CD4-positive, alpha-beta T cell treated with Interferon gamma for 1 hour (primary cell): ENCODE data around the gene CACNA1B.

ENCODE experiments used
- DNase-seq: peaks from one replicate; pipeline ENCODE4 v3.0.0-alpha.2; 2020

Gene CACNA1B

GRCh38 chr9:138061631-138062030 lies 184.0 kb downstream of the CACNA1B start:
- DNase-seq = no peak

- DNase-seq = no peak
These were observed 184.6 kb downstream of the CACNA1B start for GRCh38 chr9:138062196-138062595.

GRCh38 chr9:138063033-138063432 lies 185.5 kb downstream of the CACNA1B start:
- no peak for DNase-seq

DNA sequence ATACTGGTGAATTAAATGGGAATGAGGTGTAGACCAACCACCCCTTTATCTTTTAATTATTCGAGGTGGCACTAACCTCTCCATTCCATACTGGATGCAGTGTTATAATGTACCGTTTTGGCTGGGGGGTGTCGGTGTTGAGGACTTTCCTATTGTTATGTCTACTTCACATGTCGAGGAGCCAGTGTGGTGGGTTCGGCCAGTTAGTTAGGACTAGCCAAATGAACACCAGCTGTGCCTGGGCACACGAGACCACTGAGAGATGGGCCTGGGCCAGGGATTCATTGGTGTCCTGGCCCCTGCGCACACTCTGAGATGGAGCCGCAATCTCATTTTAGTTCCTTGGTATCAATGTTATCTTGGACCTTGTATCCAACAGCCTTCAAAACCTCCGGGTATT lies 186.2 kb downstream of the CACNA1B start:
- DNase-seq = no peak

- no peak for DNase-seq
These were observed 187.0 kb downstream of the CACNA1B start for GRCh38 chr9:138064547-138064946.

GRCh38 chr9:138065287-138065686 lies 187.7 kb downstream of the CACNA1B start:
- DNase-seq = no peak

GRCh38 chr9:138066049-138066448 lies 188.5 kb downstream of the CACNA1B start:
- no peak for DNase-seq

DNA sequence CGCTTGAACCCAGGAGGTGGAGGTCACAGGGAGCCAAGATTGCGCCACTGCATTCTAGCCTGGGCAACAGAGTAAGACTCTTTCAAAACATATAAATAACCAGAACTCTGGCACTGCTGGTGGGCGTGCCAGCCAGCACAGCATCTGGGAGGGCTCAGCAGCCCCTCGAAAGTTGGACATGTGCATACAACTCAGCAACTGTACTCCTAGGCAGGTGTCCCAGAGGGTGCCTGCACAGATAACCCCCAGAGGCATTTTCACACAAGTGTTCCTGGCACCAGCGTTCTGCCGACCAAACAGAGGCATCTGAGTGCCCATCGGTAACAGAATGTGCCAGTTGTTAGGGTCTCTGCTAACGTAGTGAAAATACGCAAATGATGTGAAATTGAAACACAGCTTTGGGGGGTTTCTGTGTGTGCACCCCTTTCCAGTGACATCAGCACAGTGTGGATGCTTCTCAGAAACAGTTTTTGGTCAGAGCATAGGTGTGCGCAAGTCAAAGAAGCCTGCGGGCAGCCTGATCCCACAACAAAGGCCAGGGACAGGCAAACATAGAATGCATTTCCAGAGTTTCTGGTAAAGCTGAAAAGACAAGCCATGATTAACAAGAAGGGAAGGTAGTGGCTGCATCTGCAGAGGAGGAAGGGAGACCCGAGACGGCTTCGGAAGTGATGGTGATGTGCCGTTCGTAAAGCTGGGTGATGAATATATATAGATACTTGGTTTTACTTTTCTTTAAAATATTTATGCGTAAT lies 190.2 kb downstream of the CACNA1B start:
- no peak for DNase-seq

DNA sequence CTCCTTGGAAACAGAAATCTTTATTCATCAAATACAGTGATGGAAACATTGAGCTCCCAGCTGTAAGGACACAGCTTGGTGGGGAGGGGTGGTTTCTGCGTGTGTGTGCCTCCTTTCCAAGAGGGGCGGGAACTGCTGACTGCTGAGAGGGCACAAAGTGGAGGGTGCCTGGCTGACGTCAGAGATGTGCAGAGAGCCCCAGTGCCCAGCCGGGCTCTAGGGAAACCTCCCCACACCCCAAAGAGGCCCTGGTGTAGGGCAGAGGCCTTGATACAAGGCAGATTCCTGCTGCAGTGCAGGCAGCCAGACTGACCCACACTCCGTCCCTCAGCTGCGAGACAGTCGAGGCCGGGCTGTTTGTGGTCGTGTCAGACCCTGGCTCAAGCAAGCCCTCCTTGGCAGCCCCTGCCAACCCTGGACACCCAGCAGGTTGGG lies 191.0 kb downstream of the CACNA1B start:
- DNase-seq = no peak

- DNase-seq = no peak
These were observed 192.3 kb downstream of the CACNA1B start for GRCh38 chr9:138069731-138070456.

DNA sequence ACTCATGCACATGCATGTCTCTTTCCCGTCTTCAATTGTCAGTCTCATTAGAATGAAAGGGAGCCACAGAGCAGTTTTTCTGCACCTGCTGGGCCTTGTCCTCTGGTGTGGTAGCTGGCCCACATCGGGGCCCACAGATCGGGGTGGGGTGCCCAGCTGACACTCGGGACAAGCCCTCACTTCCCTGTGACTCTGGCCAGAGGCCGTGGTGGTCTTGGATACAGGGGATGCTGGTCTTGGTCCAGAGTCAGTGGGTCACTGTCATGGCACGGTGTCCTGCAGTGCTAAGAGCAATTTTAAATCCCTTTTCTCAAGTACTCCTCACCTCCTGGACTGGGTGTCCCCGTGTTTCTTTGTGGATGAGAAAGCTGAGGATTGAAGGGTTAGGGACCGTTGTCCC lies 193.2 kb downstream of the CACNA1B start:
- no peak for DNase-seq

GRCh38 chr9:138071292-138071691 lies 193.7 kb downstream of the CACNA1B start:
- DNase-seq = no peak

GRCh38 chr9:138071731-138072130 lies 194.1 kb downstream of the CACNA1B start:
- no peak for DNase-seq

- DNase-seq = no peak
These were observed 194.7 kb downstream of the CACNA1B start for GRCh38 chr9:138072161-138072842.

GRCh38 chr9:138072897-138073296 lies 195.3 kb downstream of the CACNA1B start:
- no peak for DNase-seq

DNA sequence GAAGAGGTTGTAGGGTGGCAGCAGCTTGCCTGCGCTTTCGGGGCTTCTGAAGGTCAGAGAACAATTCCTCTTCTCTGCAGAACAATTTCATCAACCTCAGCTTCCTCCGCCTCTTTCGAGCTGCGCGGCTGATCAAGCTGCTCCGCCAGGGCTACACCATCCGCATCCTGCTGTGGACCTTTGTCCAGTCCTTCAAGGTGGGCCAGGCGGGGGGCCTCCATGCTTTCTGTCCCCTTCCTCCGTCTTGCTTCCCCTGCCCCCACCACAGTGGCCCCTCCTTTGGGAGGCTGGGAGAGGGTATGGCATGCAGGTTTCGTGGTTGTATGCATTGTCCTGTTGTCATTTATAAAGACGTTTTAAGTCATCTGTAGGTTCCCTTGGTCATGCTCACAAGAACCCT lies 195.8 kb downstream of the CACNA1B start:
- no peak for DNase-seq

DNA sequence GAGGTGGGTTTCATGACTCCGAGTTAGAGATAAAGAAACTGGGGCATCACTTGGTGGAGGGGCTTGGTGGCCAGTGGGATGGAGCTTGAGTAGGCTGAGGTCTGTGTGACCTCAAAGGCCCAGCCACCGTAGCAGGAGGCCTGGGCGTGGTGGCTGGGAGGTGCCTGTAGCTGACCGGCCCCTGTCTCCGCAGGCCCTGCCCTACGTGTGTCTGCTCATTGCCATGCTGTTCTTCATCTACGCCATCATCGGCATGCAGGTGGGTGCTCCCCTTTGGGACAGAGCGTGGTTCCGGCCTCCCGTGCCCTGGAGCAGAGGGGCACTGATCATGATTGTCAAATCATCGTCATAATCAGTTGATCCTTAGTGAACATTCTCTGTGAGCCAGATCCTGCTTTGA lies 196.2 kb downstream of the CACNA1B start:
- DNase-seq = no peak

- DNase-seq = no peak
These were observed 196.9 kb downstream of the CACNA1B start for GRCh38 chr9:138074516-138074915.

GRCh38 chr9:138075496-138075895 lies 197.9 kb downstream of the CACNA1B start:
- no peak for DNase-seq

DNA sequence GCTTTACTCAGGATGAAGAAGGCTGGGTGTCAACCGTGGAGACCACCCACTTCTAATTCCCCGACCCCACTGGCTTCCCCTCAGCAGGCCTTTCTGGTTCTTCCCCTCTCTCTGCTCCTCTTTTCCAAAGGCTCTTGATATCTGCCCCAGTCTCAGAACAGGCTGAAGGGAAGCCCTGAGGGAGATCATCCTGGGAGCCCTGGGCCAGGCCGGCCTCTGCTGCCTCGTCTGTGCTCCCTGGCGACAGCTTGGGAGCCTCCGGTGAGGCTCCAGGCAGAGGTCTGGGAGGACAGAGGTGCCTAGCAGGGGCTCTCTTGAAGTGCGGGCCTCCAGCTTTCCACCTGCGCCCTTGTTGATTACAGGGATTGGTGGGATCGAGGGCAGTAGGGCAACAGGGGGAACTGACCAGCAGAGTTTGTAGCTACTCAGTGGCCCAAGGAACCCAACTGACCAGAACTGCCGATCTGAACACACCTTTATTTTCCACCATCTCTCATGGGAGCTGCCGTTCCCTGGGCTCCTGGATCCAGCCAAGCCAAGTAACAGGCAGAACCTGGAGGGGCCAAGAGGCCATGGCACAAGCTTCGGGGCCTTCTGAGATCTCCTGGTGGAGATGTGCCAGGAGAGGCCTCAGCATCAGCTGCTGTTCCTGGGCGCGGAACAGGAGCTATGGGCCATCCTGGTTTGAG lies 198.5 kb downstream of the CACNA1B start:
- DNase-seq = no peak

GRCh38 chr9:138076650-138077009 lies 199.0 kb downstream of the CACNA1B start:
- no peak for DNase-seq

DNA sequence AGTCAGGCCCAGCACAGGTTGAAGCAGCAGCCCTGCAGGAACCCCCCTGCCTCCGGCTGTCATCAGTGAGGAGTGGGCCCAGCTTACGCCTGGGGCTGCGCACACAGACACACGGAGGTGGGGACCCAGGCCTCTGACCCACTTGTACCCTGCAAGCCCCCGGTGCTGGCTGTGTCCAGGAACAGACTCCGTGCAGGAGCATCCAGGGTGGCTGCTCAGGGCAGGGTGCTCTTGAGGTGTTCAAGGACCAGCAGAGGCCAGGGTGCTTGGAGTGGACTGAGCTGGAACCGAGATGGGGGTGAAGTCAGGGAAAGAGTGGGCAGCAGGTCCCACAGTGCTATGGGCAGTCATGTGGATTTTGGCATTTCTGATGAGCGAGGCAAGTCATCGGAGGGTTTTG lies 199.5 kb downstream of the CACNA1B start:
- DNase-seq = no peak

GRCh38 chr9:138077898-138078540 lies 200.4 kb downstream of the CACNA1B start:
- no peak for DNase-seq
